GM06990 (cell line): ENCODE data around the gene AADAT.
"Not testable (repeated sequence)": the region's sequence is repeated elsewhere in the genome, so short reads cannot be mapped to it uniquely, and the experiment has no call there.

Source experiments
- DNase-seq: peaks from one replicate; pipeline ENCODE4 v3.0.0-alpha.2; 2011; ENCODE audit not compliant: insufficient read length; ENCODE audit errors: extremely low read depth
- H3K27me3 ChIP-seq: replicated peaks from 2 replicates; pipeline ENCODE4 v1.6.0; 2011; ENCODE audit warnings: low read length; ENCODE audit not compliant: control insufficient read depth, insufficient read depth
- H3K36me3 ChIP-seq: 2 replicates; pipeline ENCODE4 v1.5.1; 2011; ENCODE audit warnings: low read length; ENCODE audit not compliant: control insufficient read depth, insufficient read depth
- H3K4me3 ChIP-seq: replicated peaks from 2 replicates; pipeline ENCODE4 v1.5.1; 2011; ENCODE audit warnings: low read depth, mild to moderate bottlenecking, control low read depth, low read length
- TF ChIP-seq, protein P1 (sequence below): IDR thresholded peaks from 2 replicates; pipeline ENCODE4 v1.5.1; 2011; ENCODE audit warnings: low read length, control low read depth, mild to moderate bottlenecking, inconsistent platforms; ENCODE audit not compliant: insufficient read depth, poor library complexity, severe bottlenecking

The AADAT gene

GRCh38 chr4:170128219-170128804 lies 38.6 kb upstream of the AADAT start:
- Histone ChIP-seq H3K27me3 (no peaks in the 10 kb centered on the region), H3K36me3 (no peaks in the 10 kb centered on the region), H3K4me3 (no peak overlapping the region)
- TF ChIP-seq, protein P1, sequence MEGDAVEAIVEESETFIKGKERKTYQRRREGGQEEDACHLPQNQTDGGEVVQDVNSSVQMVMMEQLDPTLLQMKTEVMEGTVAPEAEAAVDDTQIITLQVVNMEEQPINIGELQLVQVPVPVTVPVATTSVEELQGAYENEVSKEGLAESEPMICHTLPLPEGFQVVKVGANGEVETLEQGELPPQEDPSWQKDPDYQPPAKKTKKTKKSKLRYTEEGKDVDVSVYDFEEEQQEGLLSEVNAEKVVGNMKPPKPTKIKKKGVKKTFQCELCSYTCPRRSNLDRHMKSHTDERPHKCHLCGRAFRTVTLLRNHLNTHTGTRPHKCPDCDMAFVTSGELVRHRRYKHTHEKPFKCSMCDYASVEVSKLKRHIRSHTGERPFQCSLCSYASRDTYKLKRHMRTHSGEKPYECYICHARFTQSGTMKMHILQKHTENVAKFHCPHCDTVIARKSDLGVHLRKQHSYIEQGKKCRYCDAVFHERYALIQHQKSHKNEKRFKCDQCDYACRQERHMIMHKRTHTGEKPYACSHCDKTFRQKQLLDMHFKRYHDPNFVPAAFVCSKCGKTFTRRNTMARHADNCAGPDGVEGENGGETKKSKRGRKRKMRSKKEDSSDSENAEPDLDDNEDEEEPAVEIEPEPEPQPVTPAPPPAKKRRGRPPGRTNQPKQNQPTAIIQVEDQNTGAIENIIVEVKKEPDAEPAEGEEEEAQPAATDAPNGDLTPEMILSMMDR, result no peak
- no peak for DNase-seq

DNA sequence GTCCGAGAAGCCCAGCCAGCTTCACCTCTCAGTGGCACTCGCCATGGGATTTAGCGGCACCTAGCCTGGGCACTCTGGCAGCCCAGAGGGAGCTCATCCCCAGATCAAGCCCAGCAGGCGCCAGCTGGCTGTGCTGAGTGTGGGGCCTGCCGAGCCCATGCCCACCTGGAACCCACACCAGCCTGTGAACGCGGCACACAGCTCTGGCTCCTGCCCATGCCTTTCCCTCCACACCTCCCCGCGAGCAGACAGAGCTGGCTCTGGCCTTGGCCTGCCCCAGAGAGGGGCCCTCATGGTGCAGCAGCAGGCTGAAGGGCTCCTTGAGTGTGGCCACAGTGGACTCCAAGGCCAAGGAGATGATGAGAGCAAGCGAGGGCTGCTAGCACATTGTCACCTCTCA lies 38.0 kb upstream of the AADAT start:
- Histone ChIP-seq H3K4me3 (no peak overlapping the region), H3K27me3 (no peaks in the 10 kb centered on the region), H3K36me3 (no peaks in the 10 kb centered on the region)
- DNase-seq, result no peak
- TF ChIP-seq, protein P1, result no peak

- no peak for DNase-seq
- Histone ChIP-seq H3K4me3 (no peak overlapping the region), H3K27me3 (no peaks in the 10 kb centered on the region), H3K36me3 (no peaks in the 10 kb centered on the region)
- TF ChIP-seq, protein P1, result no peak
Observed at GRCh38 chr4:170124406-170124805, 34.6 kb upstream of the AADAT start.

DNA sequence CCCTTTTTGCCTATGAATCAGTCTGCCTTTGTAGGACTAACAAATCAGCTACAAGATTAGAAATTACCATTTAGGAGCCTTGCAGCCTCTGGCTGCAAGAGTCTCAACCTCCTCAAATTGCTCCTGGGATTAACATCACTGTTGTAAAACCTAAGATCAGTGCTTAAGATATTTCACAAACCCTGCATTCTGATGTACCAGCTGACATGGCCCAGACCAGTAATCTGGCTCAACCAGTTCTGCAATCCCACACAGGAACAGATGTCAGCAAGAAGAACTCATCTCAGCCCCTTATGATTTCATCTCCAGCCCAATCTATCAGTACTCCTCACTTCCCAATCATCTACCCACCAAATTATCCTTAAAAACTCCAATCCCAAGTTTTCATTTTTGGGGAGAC lies 32.5 kb upstream of the AADAT start:
- TF ChIP-seq, protein P1, result no peak
- no peak for DNase-seq
- Histone ChIP-seq H3K27me3 (no peaks in the 10 kb centered on the region), H3K4me3 (no peak overlapping the region), H3K36me3 (no peaks in the 10 kb centered on the region)

GRCh38 chr4:170114636-170115035 lies 24.9 kb upstream of the AADAT start:
- no peak overlapping the region for H3K4me3 ChIP-seq
- no peaks in the 10 kb centered on the region for H3K27me3 ChIP-seq
- no peak for DNase-seq
- H3K36me3 ChIP-seq, result no peaks in the 10 kb centered on the region
- TF ChIP-seq, protein P1, result no peak

DNA sequence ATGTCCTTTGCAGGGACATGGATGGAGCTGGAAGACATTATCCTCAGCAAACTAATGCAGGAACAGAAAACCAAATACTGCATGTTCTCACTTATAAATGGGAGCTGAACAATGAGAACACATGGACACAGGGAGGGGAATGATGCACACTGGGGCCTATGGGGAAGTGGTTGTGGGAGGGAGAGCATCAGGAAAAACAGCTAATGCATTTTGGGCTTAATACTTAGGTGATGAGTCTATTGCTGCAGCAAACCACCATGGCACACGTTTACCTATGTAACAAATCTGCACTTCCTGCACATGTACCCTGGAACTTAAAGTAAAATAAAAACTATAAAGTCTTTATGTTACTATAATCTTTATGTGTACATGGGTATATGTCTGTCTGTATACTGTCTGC lies 24.4 kb upstream of the AADAT start:
- H3K36me3 ChIP-seq, H3K27me3 ChIP-seq: not testable (repeated sequence)

More for the DNA sequence above, 24.4 kb upstream of the AADAT start:
- not testable (repeated sequence) for DNase-seq, H3K4me3 ChIP-seq
